ENCODE data around the gene CLCN4.

GRCh38 chrX:10244915-10245622 is 88.3 kb downstream of the CLCN4 start:
- TF ChIP-seq POLR2A (IDR thresholded peaks at IDR 0.05) (no peak), EP300 (IDR thresholded peaks at IDR 0.05) (no peak)

All from suprapubic skin (tissue), 2 donors.